ENCODE results near the gene LURAP1L.

LURAP1L gene

GRCh38 chr9:12826924-12827565, 52.2 kb downstream of the LURAP1L start:
- Histone ChIP-seq H3K27me3 (ENCODE audit: insufficient read depth, low read length) (no peaks in the 10 kb centered on the region), H3K4me3 (ENCODE audit: low read depth, low read length, poor library complexity, severe bottlenecking) (no peak overlapping the region), H3K4me2 (ENCODE audit: low read length) (no peak overlapping the region), H4K20me1 (ENCODE audit: insufficient read depth, low read length) (no peaks in the 10 kb centered on the region), H3K79me2 (ENCODE audit: insufficient read depth, low read length) (no peaks in the 10 kb centered on the region), H3K9ac (ENCODE audit: low read length) (no peak overlapping the region), H3K9me2 (ENCODE audit: low read depth, low read length) (no peaks in the 10 kb centered on the region), H3K27ac (ENCODE audit: low read depth, low read length, poor library complexity, severe bottlenecking) (no peak overlapping the region), H3F3A (ENCODE audit: insufficient read depth, low read length) (no peaks in the 10 kb centered on the region), H3K36me3 (ENCODE audit: insufficient read depth, low read length) (no peaks in the 10 kb centered on the region), H3K4me1 (ENCODE audit: insufficient read depth, low read length, severe bottlenecking) (no peaks in the 10 kb centered on the region), H2AFZ (ENCODE audit: low read length) (no peak overlapping the region), H3K9me3 (ENCODE audit: low read length) (no peaks in the 10 kb centered on the region)
- TF ChIP-seq EZH2 (IDR thresholded peaks at IDR 0.05; ENCODE audit: borderline replicate concordance, low read length) (no peak), CTCF (IDR thresholded peaks at IDR 0.05; ENCODE audit: low read length) (no peak)

- Histone ChIP-seq H3K4me2 (ENCODE audit: low read length) (no peak overlapping the region), H3K36me3 (ENCODE audit: insufficient read depth, low read length) (no peaks in the 10 kb centered on the region), H3K27ac (ENCODE audit: low read depth, low read length, poor library complexity, severe bottlenecking) (no peak overlapping the region), H3K4me3 (ENCODE audit: low read depth, low read length, poor library complexity, severe bottlenecking) (no peak overlapping the region), H3K27me3 (ENCODE audit: insufficient read depth, low read length) (no peaks in the 10 kb centered on the region), H2AFZ (ENCODE audit: low read length) (no peak overlapping the region), H4K20me1 (ENCODE audit: insufficient read depth, low read length) (no peaks in the 10 kb centered on the region), H3K9ac (ENCODE audit: low read length) (no peak overlapping the region), H3K9me2 (ENCODE audit: low read depth, low read length) (no peaks in the 10 kb centered on the region), H3K9me3 (ENCODE audit: low read length) (no peaks in the 10 kb centered on the region), H3F3A (ENCODE audit: insufficient read depth, low read length) (no peaks in the 10 kb centered on the region), H3K4me1 (ENCODE audit: insufficient read depth, low read length, severe bottlenecking) (no peaks in the 10 kb centered on the region), H3K79me2 (ENCODE audit: insufficient read depth, low read length) (no peaks in the 10 kb centered on the region)
- TF ChIP-seq EZH2 (IDR thresholded peaks at IDR 0.05; ENCODE audit: borderline replicate concordance, low read length), result no peak
- TF ChIP-seq CTCF (IDR thresholded peaks at IDR 0.05; ENCODE audit: low read length), result no peak
Observed at GRCh38 chr9:12833701-12834100, 58.9 kb downstream of the LURAP1L start.

- Histone ChIP-seq H3F3A (ENCODE audit: insufficient read depth, low read length) (no peaks in the 10 kb centered on the region), H2AFZ (ENCODE audit: low read length) (no peak overlapping the region), H3K79me2 (ENCODE audit: insufficient read depth, low read length) (no peaks in the 10 kb centered on the region), H3K36me3 (ENCODE audit: insufficient read depth, low read length) (no peaks in the 10 kb centered on the region), H3K27me3 (ENCODE audit: insufficient read depth, low read length) (no peaks in the 10 kb centered on the region), H3K9me3 (ENCODE audit: low read length) (no peaks in the 10 kb centered on the region), H3K27ac (ENCODE audit: low read depth, low read length, poor library complexity, severe bottlenecking) (no peak overlapping the region), H3K4me3 (ENCODE audit: low read depth, low read length, poor library complexity, severe bottlenecking) (no peak overlapping the region), H3K9ac (ENCODE audit: low read length) (no peak overlapping the region), H3K4me1 (ENCODE audit: insufficient read depth, low read length, severe bottlenecking) (no peaks in the 10 kb centered on the region), H4K20me1 (ENCODE audit: insufficient read depth, low read length) (no peaks in the 10 kb centered on the region), H3K9me2 (ENCODE audit: low read depth, low read length) (no peaks in the 10 kb centered on the region), H3K4me2 (ENCODE audit: low read length) (no peak overlapping the region)
- no peak for TF ChIP-seq EZH2 (IDR thresholded peaks at IDR 0.05; ENCODE audit: borderline replicate concordance, low read length)
- no peak for TF ChIP-seq CTCF (IDR thresholded peaks at IDR 0.05; ENCODE audit: low read length)
Observed at GRCh38 chr9:12838546-12838945, 63.7 kb downstream of the LURAP1L start.

Measured in OCI-LY1 (cell line).